HepG2 (cell line): ENCODE measurements around the gene LAMA1. TPM values are rescaled to one million over a fixed set of nuclear protein-coding genes. Genes with fewer than 3 reads are reported as not detected.

Experiments
- ATAC-seq: fragments of 200-7000 bp; cut with Tn5 transposase; 3 replicates; pipeline ENCODE4 v1.9.1; 2020; ENCODE audit warnings: mild to moderate bottlenecking, moderate library complexity
- BruUV-seq: library from RNA; stranded (reverse); fragments of 400-500 nt; replicated peaks from 2 replicates; lab custom pipeline; 2021; lab: Mats Ljungman, UMichigan
- CTCF ChIA-PET: fragments of 300-600 bp; formaldehyde crosslinking; extraction: SDS; loops from one replicate; lab custom pipeline; 2021; ENCODE audit warnings: low total read pairs, inconsistent platforms, low intra/inter-chr PET ratio; lab: Yijun Ruan, JAX
- POLR2A ChIA-PET: fragments of 350-600 bp; sonication (Branson Sonifier 250); formaldehyde crosslinking; loops from one replicate; lab custom pipeline; 2020; ENCODE audit warnings: antibody characterized with exemption, inconsistent platforms; lab: Yijun Ruan, JAX
- DNase-seq: peaks from one replicate; pipeline ENCODE4 v3.0.0-alpha.2; 2015; ENCODE audit warnings: low spot score
- FAIRE-seq: peaks from 3 replicates; lab custom pipeline; 2011; peaks lifted over from hg19 to GRCh38; lab: Jason Lieb, UNC
- H2AFZ ChIP-seq: one replicate; pipeline ENCODE4 v1.6.1; 2011; ENCODE audit warnings: low read length, inconsistent platforms
- H3K27ac ChIP-seq: fragments of 300-600 bp; 3 replicates; pipeline ENCODE4 v1.8.0; 2011; ENCODE audit warnings: mixed run types, mild to moderate bottlenecking, mixed read lengths, low read length, inconsistent platforms; ENCODE audit not compliant: insufficient read depth; ENCODE audit errors: extremely low read length
- H3K27me3 ChIP-seq, 2 experiments: fragments of 200-600 bp in 1 of 2; 2 replicates in 1 of 2; 3 replicates in 1 of 2; pipeline versions ENCODE4 v1.6.0 to v1.8.0; 2011; ENCODE audit warnings: low read length in 2 of 2, mild to moderate bottlenecking in 2 of 2, moderate library complexity in 2 of 2, inconsistent platforms in 1 of 2; ENCODE audit not compliant: insufficient read depth in 2 of 2, control insufficient read depth in 1 of 2
- H3K36me3 ChIP-seq, 2 experiments: fragments of 200-600 bp in 1 of 2; replicated peaks in 1 of 2; 2 replicates in 1 of 2; 3 replicates in 1 of 2; pipeline versions ENCODE4 v1.5.1 to v1.8.0; 2011; ENCODE audit warnings: low read length in 2 of 2, inconsistent platforms in 1 of 2; ENCODE audit not compliant: insufficient read depth in 2 of 2, control insufficient read depth in 1 of 2
- H3K4me1 ChIP-seq: 2 replicates; pipeline ENCODE4 v1.5.1; 2012; ENCODE audit warnings: low read length, inconsistent platforms; ENCODE audit not compliant: insufficient read depth
- H3K4me2 ChIP-seq: 2 replicates; pipeline ENCODE4 v1.6.0; 2011; ENCODE audit warnings: low read depth, low read length, inconsistent platforms
- H3K4me3 ChIP-seq, 3 experiments: fragments of 200-600 bp in 1 of 3; sonication (generic), shearing (Covaris generic) in 1 of 3; replicated peaks in 1 of 3; 2 replicates each; pipeline ENCODE4 v1.5.1; 2011 to 2016; ENCODE audit warnings: low read length in 3 of 3, inconsistent platforms in 2 of 3, low read depth in 2 of 3, mild to moderate bottlenecking in 2 of 3, control low read depth in 1 of 3, mixed read lengths in 1 of 3; ENCODE audit not compliant: insufficient read depth in 1 of 3
- H3K79me2 ChIP-seq: one replicate; pipeline ENCODE4 v1.6.1; 2011; ENCODE audit warnings: low read length, inconsistent platforms; ENCODE audit not compliant: insufficient read depth
- H3K9ac ChIP-seq: 2 replicates; pipeline ENCODE4 v1.6.0; 2011; ENCODE audit warnings: mild to moderate bottlenecking, low read depth, low read length, inconsistent platforms; ENCODE audit not compliant: insufficient read depth
- H3K9me3 ChIP-seq: 2 replicates; pipeline ENCODE4 v1.5.1; 2012; ENCODE audit warnings: mild to moderate bottlenecking, low read length
- H4K20me1 ChIP-seq: 2 replicates; pipeline ENCODE4 v1.6.0; 2011; ENCODE audit warnings: inconsistent platforms, mild to moderate bottlenecking, low read length, moderate library complexity; ENCODE audit not compliant: insufficient read depth
- HMG20A ChIP-seq: IDR thresholded peaks from 2 replicates; pipeline ENCODE4 v1.6.1; 2016; ENCODE audit warnings: borderline replicate concordance
- MLLT10 ChIP-seq: sonication (generic); formaldehyde crosslinking; IDR thresholded peaks from 2 replicates; pipeline ENCODE4 v1.4.0; 2020; ENCODE audit warnings: missing genetic modification reagents
- RXRA ChIP-seq: sonication (generic); formaldehyde crosslinking; IDR thresholded peaks from 2 replicates; pipeline ENCODE4 v1.5.1; 2020; ENCODE audit warnings: missing genetic modification reagents
- RXRB ChIP-seq: IDR thresholded peaks from 2 replicates; pipeline ENCODE4 v1.6.1; 2016; ENCODE audit warnings: borderline replicate concordance, missing genetic modification reagents, missing compliant biosample characterization
- ZNF296 ChIP-seq: sonication (generic); formaldehyde crosslinking; conservative IDR thresholded peaks from 2 replicates; pipeline ENCODE4 v1.5.0; 2020; ENCODE audit warnings: mild to moderate bottlenecking, missing genetic modification reagents
- WGBS: methylation state at CpG from one replicate; pipeline ENCODE4 v1.1.6; 2017; ENCODE audit warnings: low lambda C conversion rate; 5-methylcytosine and 5-hydroxymethylcytosine counted together
- in situ Hi-C: cut with HindIII; loops from 2 replicates; pipeline ENCODE4 v1.10.0; 2017; ENCODE audit warnings: low pct_unique_long_range_greater_than_20kb; ENCODE audit not compliant: extremely low pct_ligation_motif_present
- intact Hi-C: fragments of 100-400 bp; cut with micrococcal nuclease; formaldehyde crosslinking; loops from one replicate; pipeline ENCODE4 v1.10.0; 2022; ENCODE audit not compliant: unreplicated experiment
- polyA plus RNA-seq, 8 experiments: library from polyadenylated mRNA; depleted of rRNA in 3 of 8; stranded (reverse) in 7 of 8; unstranded in 1 of 8; fragments of >200 nt; fragmentation: Illumina TruSeq in 4 of 8; extraction: Trizol in 4 of 8; gene quantifications; 2 replicates each; pipeline versions ENCODE4 v1.2.1 to v1.2.3, GENCODE V29; 2011 to 2016; ENCODE audit warnings: low read depth in 4 of 8, missing spikeins in 1 of 8, mixed read lengths in 1 of 8; ENCODE audit not compliant: insufficient read depth in 1 of 8
- total RNA-seq, 5 experiments: library from RNA; depleted of rRNA; stranded (reverse); fragments of >200 nt; fragmentation: Illumina TruSeq; extraction: Trizol; gene quantifications; 2 replicates each; pipeline ENCODE4 v1.2.3, GENCODE V29; 2016; ENCODE audit warnings: low read depth in 1 of 5
- TF ChIP-seq, protein P1 (sequence below): sonication (generic); formaldehyde crosslinking; IDR thresholded peaks from 2 replicates; pipeline ENCODE4 v1.4.0; 2020; ENCODE audit warnings: missing genetic modification reagents
- TF ChIP-seq, protein P2 (sequence below): sonication (generic); formaldehyde crosslinking; IDR thresholded peaks from 2 replicates; pipeline ENCODE4 v1.4.0; 2020; ENCODE audit warnings: mild to moderate bottlenecking, missing genetic modification reagents
- TF ChIP-seq, protein P3 (sequence below): sonication (generic); formaldehyde crosslinking; IDR thresholded peaks from 2 replicates; pipeline ENCODE4 v1.4.0; 2020; ENCODE audit warnings: missing genetic modification reagents

LAMA1 gene
- total and polyA plus RNA-seq, 2 of the 13 experiments (the other 11 are each of a cell fraction or from before 2014, with no cell fraction given), result 0.05 to 0.44 TPM

DNA sequence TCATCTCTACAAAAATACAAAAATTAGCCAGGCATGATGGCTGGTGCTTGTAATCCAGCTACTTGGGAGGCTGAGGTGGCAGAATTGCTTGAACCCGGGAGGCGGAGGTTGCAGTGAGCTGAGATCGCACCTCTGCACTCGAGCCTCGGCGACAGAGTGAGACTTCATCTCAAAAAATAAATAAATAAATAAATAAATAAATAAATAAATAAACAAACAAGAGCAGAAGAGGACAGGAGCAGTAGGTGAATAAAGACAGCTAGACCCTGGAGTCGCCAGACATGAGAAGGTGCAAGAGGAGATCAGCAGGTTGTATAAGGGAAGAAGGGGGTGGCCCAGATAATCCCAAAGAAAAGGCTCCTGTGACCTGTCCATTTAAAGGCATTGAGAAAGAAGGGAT, 12.3 kb downstream of the LAMA1 start:
- DNase-seq (no peak), FAIRE-seq (no peak), ATAC-seq (no peak)
- H3K4me2 ChIP-seq, result no peak overlapping the region
- no peak overlapping the region for H2AFZ ChIP-seq
- TF ChIP-seq MLLT10 (CRISPR knock-in tag), result no peak
- no peak for TF ChIP-seq RXRA
- TF ChIP-seq, protein P1, sequence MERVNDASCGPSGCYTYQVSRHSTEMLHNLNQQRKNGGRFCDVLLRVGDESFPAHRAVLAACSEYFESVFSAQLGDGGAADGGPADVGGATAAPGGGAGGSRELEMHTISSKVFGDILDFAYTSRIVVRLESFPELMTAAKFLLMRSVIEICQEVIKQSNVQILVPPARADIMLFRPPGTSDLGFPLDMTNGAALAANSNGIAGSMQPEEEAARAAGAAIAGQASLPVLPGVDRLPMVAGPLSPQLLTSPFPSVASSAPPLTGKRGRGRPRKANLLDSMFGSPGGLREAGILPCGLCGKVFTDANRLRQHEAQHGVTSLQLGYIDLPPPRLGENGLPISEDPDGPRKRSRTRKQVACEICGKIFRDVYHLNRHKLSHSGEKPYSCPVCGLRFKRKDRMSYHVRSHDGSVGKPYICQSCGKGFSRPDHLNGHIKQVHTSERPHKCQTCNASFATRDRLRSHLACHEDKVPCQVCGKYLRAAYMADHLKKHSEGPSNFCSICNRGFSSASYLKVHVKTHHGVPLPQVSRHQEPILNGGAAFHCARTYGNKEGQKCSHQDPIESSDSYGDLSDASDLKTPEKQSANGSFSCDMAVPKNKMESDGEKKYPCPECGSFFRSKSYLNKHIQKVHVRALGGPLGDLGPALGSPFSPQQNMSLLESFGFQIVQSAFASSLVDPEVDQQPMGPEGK (CRISPR knock-in tag), result no peak
- TF ChIP-seq RXRB (CRISPR knock-in tag), result no peak
- TF ChIP-seq, protein P2, sequence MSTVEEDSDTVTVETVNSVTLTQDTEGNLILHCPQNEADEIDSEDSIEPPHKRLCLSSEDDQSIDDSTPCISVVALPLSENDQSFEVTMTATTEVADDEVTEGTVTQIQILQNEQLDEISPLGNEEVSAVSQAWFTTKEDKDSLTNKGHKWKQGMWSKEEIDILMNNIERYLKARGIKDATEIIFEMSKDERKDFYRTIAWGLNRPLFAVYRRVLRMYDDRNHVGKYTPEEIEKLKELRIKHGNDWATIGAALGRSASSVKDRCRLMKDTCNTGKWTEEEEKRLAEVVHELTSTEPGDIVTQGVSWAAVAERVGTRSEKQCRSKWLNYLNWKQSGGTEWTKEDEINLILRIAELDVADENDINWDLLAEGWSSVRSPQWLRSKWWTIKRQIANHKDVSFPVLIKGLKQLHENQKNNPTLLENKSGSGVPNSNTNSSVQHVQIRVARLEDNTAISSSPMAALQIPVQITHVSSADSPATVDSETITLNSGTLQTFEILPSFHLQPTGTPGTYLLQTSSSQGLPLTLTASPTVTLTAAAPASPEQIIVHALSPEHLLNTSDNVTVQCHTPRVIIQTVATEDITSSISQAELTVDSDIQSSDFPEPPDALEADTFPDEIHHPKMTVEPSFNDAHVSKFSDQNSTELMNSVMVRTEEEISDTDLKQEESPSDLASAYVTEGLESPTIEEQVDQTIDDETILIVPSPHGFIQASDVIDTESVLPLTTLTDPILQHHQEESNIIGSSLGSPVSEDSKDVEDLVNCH (CRISPR knock-in tag), result no peak
- TF ChIP-seq HMG20A (CRISPR knock-in tag), result no peak
- TF ChIP-seq, protein P3, sequence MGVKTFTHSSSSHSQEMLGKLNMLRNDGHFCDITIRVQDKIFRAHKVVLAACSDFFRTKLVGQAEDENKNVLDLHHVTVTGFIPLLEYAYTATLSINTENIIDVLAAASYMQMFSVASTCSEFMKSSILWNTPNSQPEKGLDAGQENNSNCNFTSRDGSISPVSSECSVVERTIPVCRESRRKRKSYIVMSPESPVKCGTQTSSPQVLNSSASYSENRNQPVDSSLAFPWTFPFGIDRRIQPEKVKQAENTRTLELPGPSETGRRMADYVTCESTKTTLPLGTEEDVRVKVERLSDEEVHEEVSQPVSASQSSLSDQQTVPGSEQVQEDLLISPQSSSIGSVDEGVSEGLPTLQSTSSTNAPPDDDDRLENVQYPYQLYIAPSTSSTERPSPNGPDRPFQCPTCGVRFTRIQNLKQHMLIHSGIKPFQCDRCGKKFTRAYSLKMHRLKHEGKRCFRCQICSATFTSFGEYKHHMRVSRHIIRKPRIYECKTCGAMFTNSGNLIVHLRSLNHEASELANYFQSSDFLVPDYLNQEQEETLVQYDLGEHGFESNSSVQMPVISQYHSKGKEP (CRISPR knock-in tag), result no peak
- no peak for TF ChIP-seq ZNF296 (CRISPR knock-in tag)
- H3K27ac ChIP-seq, result no peak overlapping the region
- no peaks in the 10 kb centered on the region for H3K79me2 ChIP-seq
- H4K20me1 ChIP-seq, result no peaks in the 10 kb centered on the region
- no peaks in the 10 kb centered on the region for H3K9me3 ChIP-seq
- intact Hi-C loops (no loop called here), in situ Hi-C loops (no loop called here)
- ChIA-PET POLR2A (no interaction called here), CTCF (no interaction called here)
- WGBS, result 55% methylated on average over 7 of the region's 7 CpGs
- no peaks in the 10 kb centered on the region for H3K27me3 ChIP-seq
- H3K36me3 ChIP-seq, result no peaks in the 10 kb centered on the region
- H3K9ac ChIP-seq, result no peak overlapping the region
- no peaks in the 10 kb centered on the region for H3K4me1 ChIP-seq
- no peak overlapping the region for H3K4me3 ChIP-seq
- BruUV-seq, result no TSS peak
